Fibroblast of the aortic adventitia (primary cell): ENCODE results near the gene CKAP2L. TPM values are rescaled to one million over a fixed set of nuclear protein-coding genes. Genes with fewer than 3 reads are reported as not detected.

Experiments used
- DNase-seq: peaks from one replicate; pipeline ENCODE4 v3.0.0-alpha.2; 2010; ENCODE audit warnings: low read depth
- H3K4me3 ChIP-seq: 2 replicates; pipeline ENCODE4 v1.5.1; 2011; ENCODE audit warnings: low read depth, mild to moderate bottlenecking, control low read depth, low read length, moderate library complexity
- total RNA-seq: library from RNA; depleted of rRNA; stranded (reverse); fragments of >200 nt; gene quantifications from 2 replicates; pipeline ENCODE4 v1.2.3, GENCODE V29; 2012; ENCODE audit warnings: low replicate concordance
- TF ChIP-seq, protein P1 (sequence below): IDR thresholded peaks from 2 replicates; pipeline ENCODE4 v1.5.1; 2011; ENCODE audit warnings: mild to moderate bottlenecking, low read length, control low read depth, inconsistent platforms; ENCODE audit not compliant: insufficient read depth

CKAP2L gene
- total RNA-seq, 1 donor = 26.4 TPM

DNA sequence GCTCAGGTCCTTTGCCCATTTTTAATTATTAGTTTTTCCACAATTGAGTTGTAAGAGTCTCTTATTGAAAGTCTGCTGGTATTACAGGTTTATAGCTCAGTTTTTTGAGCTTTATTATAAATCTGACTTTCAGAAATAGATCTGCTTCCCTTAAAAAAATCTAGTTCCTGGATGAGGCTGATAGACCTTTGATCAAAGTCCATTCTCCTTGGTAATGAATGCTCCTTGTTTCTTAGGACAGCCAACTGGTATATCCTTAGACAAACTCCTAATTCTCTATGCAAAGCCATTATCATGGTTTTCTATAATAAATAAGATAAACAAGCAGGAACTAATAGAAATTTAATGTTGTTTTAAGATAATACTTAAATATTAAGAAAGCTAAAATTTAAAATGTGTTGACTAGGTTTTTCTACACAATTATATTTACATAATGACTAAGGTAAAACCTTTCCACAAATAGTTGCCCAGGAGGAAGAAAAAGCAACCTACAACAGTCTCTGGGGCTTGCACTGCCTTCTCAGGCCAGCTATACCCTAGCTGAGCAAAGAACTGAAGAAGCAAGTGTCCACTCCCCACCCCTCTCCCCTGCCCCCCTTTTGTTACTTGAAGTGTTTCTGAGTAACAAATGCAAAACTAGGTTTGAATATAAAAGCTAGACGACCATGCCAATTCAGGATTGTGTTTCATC is 26.7 kb downstream of the CKAP2L start:
- no peak overlapping the region for H3K4me3 ChIP-seq
- DNase-seq = no peak
- TF ChIP-seq, protein P1, sequence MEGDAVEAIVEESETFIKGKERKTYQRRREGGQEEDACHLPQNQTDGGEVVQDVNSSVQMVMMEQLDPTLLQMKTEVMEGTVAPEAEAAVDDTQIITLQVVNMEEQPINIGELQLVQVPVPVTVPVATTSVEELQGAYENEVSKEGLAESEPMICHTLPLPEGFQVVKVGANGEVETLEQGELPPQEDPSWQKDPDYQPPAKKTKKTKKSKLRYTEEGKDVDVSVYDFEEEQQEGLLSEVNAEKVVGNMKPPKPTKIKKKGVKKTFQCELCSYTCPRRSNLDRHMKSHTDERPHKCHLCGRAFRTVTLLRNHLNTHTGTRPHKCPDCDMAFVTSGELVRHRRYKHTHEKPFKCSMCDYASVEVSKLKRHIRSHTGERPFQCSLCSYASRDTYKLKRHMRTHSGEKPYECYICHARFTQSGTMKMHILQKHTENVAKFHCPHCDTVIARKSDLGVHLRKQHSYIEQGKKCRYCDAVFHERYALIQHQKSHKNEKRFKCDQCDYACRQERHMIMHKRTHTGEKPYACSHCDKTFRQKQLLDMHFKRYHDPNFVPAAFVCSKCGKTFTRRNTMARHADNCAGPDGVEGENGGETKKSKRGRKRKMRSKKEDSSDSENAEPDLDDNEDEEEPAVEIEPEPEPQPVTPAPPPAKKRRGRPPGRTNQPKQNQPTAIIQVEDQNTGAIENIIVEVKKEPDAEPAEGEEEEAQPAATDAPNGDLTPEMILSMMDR = no peak

DNA sequence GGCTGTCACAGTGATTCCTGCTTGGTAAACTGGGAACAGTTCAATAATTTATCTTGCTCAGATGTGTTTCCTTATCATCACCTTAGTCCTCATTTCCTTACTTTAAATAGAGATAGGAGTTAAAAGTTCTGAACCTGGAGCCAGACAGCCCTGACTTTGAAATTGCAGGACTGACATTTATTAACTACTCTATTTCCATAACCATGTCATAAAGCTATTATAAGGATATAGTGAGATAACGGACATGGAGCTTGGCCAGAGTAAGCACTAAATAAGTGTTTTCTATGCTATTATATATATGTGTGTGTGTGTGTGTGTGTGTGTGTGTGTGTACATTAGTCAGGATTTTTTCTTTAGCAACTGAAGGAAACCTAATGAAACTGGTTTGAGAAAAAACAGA is 30.5 kb downstream of the CKAP2L start:
- TF ChIP-seq, protein P1 = no peak
- DNase-seq = peak; percentile 46
- no peak overlapping the region for H3K4me3 ChIP-seq

DNA sequence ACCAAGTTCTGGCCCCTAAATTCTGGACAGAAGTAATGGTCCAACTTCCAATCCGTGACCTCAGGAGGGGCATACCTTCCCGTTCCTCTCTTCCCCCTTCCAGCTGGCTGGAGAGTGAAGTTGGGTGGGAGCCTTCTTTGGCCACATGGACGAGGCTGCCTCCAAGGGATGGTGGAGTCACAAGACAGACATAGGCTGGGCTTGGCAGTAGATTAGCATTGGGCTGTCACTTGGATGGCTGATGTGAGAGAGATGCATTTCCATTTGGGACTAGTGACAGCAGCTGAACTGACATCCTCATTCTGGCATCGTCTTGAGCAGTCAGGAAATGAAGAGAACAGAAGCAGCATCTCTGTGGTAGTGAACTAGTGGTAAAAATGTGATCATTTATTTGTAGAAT is 31.0 kb downstream of the CKAP2L start:
- no peak overlapping the region for H3K4me3 ChIP-seq
- DNase-seq = peak; percentile 28
- TF ChIP-seq, protein P1 = no peak

DNA sequence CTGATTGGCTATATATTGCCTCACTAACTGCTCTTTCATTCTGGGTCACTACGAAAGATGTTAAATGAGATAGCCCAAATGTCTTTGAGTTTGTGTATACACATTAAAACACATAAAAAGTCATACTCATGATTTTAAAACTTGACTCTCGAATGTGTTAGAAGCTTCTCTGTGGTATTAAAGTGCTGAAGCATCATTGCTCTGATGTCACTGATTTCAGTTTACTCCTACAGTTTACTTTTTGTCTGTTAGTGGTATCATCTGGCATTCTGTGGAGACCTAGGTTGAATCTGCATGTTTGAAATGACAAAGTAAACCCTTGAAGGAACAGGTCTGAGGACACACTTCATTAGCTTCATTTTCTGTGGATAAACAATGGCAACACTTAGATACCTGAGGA is 32.9 kb downstream of the CKAP2L start:
- H3K4me3 ChIP-seq = no peak overlapping the region
- DNase-seq = no peak
- TF ChIP-seq, protein P1 = no peak

- H3K4me3 ChIP-seq = no peak overlapping the region
- TF ChIP-seq, protein P1 = no peak
Observed at GRCh38 chr2:112730791-112731190, 33.6 kb downstream of the CKAP2L start.

DNA sequence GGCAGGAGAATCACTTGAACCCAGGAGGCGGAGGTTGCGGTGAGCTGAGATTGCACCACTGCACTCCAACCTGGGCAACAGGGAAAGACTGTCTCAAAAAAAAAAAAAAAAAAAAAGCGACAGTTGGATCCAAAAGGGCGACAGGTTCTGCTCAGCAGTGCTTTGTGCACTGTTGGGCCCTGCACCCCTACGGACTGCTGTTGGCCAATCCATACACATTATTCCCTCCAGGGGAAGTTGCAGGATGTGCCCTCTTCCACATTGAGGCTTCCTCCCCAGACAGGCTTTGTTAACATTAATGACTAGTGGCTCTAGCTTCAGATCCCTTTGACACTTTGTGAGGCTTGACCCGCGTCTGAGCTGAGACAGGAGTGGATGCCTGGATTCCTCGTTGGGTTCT is 34.2 kb downstream of the CKAP2L start:
- H3K4me3 ChIP-seq = no peak overlapping the region
- TF ChIP-seq, protein P1 = no peak
- DNase-seq = no peak

More at GRCh38 chr2:112730791-112731190, 33.6 kb downstream of the CKAP2L start:
- DNase-seq = no peak
